Epithelial cell of proximal tubule (primary cell): ENCODE measurements around the gene WNT3A. TPM values are rescaled to one million over a fixed set of nuclear protein-coding genes. Genes with fewer than 3 reads are reported as not detected.
"Not testable (repeated sequence)": the region's sequence is repeated elsewhere in the genome, so short reads cannot be mapped to it uniquely, and the experiment has no call there.

Experiments
- DNase-seq: peaks from one replicate; pipeline ENCODE4 v3.0.0-alpha.2; 2011; ENCODE audit warnings: low read depth
- H3K4me3 ChIP-seq: 2 replicates; pipeline ENCODE4 v1.5.1; 2011; ENCODE audit warnings: low read depth, mild to moderate bottlenecking, low read length
- total RNA-seq: library from RNA; depleted of rRNA; stranded (reverse); fragments of >200 nt; gene quantifications from 2 replicates; pipeline ENCODE4 v1.2.3, GENCODE V29; 2015
- TF ChIP-seq, protein P1 (sequence below): conservative IDR thresholded peaks from 2 replicates; pipeline ENCODE4 v1.5.1; 2012; ENCODE audit warnings: low read depth, mild to moderate bottlenecking, low read length

Gene WNT3A, protein sequence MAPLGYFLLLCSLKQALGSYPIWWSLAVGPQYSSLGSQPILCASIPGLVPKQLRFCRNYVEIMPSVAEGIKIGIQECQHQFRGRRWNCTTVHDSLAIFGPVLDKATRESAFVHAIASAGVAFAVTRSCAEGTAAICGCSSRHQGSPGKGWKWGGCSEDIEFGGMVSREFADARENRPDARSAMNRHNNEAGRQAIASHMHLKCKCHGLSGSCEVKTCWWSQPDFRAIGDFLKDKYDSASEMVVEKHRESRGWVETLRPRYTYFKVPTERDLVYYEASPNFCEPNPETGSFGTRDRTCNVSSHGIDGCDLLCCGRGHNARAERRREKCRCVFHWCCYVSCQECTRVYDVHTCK
- total RNA-seq, result not detected in 2 replicates

DNA sequence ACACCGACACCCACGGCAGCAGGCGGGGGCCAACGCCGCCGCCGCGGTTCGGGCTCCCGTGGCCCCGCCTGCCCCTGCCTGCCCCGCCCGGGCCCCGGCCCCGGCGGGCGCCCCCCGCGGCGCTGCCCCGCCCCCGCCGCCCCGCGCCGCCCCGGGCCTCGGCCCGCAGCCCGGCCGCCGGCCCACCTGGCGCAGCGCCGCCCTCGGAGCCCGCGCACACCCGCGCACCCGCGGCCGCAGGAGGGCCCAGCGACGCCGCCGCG is at the start of gene WNT3A:
Gene WNT3A, plus strand, starts transcription at position 213 of the 263 bp plus-strand sequence. CDS start 131 bp downstream, outside the sequence.
- TF ChIP-seq, protein P1, sequence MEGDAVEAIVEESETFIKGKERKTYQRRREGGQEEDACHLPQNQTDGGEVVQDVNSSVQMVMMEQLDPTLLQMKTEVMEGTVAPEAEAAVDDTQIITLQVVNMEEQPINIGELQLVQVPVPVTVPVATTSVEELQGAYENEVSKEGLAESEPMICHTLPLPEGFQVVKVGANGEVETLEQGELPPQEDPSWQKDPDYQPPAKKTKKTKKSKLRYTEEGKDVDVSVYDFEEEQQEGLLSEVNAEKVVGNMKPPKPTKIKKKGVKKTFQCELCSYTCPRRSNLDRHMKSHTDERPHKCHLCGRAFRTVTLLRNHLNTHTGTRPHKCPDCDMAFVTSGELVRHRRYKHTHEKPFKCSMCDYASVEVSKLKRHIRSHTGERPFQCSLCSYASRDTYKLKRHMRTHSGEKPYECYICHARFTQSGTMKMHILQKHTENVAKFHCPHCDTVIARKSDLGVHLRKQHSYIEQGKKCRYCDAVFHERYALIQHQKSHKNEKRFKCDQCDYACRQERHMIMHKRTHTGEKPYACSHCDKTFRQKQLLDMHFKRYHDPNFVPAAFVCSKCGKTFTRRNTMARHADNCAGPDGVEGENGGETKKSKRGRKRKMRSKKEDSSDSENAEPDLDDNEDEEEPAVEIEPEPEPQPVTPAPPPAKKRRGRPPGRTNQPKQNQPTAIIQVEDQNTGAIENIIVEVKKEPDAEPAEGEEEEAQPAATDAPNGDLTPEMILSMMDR, result no peak
- no peak for DNase-seq
- H3K4me3 ChIP-seq, result no peak within 1 kb of the TSS

DNA sequence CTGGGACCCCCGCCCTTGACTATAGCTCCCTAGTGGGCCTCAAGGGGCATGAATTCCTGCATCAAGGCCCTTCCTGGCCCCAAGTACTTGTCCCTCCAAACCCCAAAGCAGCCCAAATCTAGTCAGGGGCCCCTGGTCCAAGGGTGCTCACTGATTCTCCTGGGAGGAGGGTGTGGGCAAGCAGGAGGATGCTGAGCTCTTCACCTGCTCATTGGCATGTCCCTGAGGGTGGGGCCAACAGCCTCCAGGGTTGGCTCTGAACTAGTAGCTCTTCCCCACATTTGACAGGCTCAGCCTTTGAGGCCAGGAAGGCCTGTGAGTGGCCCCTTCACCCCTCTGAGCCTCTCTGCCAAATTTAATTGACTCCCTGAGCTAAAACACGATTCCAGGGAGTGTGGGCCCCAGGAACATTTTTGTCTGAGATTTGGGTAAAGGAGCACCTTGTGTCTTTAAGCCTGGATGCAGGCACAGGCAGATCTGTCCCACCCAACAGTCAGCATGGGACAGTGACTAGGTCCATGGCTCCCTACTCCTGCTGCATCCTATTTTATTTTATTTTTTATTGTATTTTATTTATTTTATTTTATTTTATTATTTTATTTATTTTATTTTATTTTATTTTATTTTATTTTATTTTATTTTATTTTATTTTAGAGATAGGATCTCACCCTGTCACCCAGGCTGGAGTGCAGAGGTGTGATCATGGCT is 48.0 kb upstream of the WNT3A start:
- H3K4me3 ChIP-seq, result no peak overlapping the region
- DNase-seq, result no peak
- TF ChIP-seq, protein P1, result no peak

DNA sequence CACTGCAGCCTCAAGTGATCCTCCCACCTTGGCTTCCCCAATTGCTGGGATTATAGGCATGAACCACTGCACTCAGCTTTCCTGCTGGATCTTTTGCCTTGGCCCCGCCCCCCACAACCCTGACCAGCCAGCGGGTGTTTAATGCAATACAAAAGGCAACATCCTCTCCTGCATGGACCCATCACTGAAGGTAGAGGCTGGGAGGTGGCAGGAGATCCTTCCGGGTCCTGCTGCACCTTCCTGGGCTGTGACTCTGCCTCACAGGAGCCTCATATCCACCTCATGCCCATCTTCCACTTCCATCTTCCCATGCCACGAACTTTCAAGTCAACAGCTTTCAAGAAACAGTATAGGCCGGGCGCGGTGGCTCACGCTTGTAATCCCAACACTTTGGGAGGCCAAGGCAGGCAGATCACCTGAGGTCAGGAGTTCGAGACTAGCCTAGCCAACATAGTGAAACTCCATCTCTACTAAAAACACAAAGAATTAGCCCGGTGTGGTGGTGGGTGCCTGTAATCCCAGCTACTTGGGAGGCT is 47.4 kb upstream of the WNT3A start:
- DNase-seq, result no peak
- TF ChIP-seq, protein P1, result no peak
- H3K4me3 ChIP-seq, result no peak overlapping the region

DNA sequence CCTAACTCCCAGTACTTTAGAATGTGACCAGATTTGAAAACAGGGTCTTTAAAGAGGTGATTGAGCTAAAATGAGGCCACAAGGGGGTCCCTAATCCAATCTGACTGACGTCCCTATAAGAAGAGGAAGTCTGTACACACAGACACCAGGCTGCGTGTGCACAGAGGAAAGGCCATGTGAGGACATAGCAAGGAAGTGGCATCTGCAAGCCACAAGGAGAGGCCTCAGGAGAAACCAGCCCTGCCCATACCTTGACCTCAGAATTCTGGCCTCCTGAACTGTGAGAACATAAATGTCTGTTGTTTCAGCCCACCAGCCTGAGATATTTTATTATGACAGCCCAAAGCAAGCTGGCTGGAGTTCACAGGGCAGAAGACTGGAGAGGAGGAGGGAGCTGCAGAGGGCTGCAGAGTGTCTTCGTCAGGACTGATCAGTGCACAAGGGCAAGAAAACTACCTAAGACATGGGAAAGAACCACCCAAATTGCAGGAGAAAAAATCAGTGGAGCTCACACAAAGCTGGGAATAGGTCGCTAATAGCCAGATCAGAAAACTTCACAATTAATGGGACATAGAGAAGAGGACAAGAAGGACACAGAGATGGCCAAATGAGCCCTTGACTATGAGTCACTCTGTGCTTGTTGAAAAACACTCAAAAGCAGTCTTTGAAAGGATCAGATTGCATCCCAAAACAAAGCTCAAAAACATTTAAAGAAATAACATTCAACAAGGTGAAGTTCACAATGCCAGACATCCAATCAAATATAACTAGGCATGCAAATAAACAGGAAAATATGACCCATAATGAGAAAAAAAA is 44.9 kb upstream of the WNT3A start:
- TF ChIP-seq, protein P1, result no peak
- no peak overlapping the region for H3K4me3 ChIP-seq
- no peak for DNase-seq

DNA sequence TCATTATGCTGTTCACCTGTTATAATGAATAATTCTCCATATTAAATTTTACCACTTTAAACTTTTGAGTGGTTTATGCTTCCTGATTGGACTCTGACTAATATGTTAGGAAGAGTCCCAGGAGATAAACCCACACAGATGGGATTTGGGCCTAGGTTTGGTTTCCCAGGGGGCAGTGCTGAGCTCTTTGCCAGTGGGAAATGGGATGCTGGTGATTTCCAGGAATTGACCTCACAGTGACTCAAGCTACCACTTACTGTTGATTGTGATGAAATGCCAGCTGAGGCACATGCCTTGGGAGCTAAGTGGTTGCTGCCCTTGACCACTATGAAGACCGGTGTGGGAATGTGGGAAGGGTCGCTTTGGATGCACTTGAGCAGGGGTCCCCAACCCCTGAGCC is 40.1 kb upstream of the WNT3A start:
- TF ChIP-seq, protein P1, result peak; percentile 44
- not testable (repeated sequence) for H3K4me3 ChIP-seq
- DNase-seq, result peak; percentile 18

DNA sequence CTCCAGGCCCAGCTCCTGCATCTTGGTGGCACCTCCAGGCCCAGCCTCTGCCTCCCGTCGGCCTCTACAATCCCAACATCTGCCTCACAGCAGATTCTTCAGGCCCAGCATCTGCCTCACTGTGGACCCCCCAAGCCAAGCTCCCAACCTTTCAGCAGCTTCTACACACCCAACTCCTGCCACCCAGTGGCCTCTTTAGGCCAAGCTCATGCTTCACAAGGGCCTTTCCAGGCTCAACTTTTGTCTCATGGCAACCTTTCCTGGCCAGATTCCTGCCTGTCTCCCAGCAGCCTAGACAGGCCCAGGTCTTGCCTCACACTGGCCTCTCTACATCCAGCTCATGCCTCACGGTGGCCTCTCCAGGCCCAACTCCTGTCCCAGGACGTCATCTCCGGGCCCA is 39.0 kb upstream of the WNT3A start:
- H3K4me3 ChIP-seq, DNase-seq: not testable (repeated sequence)
- TF ChIP-seq, protein P1, result peak; percentile 17

DNA sequence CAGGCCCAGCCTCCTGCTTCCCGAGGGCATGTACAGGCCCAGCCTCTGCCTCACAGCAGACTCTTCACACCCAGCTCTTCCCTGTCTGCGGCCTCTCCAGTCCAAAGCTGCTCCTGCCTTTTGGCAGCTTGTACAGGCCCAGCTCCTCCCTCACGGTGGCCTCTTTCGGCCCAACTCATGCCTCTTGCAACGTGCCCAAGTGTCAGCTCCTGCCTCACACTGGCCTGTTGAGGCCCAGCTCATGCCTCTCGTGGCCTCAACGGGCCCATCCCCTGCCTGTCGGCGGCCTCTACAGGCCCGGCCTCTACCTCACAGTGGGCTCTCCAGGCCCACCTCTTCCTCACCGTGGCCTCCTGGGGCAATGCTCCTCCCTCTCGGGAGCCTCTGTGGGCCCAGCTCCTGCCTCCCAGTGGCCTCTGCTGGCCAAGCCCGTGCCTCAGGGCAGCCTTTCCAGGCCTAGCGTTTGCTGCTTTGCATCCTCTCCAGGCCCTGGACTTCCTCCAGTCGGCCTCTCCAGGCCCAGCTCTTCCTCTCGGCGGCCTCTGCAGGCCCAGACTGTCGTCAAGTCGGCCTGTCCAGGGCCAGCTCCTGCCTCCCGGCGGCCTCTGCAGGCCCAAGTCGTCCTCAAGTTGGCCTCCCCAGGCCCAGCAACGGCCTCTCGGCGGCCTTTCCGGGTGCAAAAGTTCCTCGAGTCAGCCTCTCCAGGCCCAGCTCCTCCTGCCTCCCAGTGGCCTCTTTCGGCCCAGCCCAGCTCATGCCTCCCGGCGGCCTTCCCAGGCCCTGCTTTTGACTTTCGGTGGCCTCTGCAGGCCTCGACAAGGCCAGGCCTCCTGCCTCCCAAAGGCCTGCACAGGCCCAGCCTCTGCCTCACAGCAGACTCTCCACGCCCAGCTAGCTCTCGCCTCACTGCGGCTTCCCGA is 36.5 kb upstream of the WNT3A start:
- not testable (repeated sequence) for DNase-seq, H3K4me3 ChIP-seq

DNA sequence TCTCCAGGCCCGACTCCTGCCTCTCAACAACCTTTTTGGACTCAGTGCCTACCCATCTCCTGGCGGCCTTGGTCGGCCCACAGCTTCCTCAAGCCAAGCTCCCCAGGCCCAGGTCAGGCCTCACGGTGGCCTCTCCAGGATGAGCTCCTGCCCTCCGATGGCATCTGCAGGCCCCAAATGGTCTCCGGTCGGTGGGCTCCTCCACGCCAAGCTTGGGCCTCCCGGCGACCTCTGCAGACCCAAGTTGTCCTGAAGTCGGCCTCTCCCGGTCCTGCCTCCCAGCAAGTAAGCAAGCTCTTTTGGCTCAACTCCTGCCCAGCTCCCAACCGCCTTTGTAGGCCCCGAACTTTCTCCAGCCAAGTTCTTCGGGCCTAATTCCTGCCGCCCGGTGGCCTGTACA is 35.6 kb upstream of the WNT3A start:
- not testable (repeated sequence) for DNase-seq, H3K4me3 ChIP-seq

DNA sequence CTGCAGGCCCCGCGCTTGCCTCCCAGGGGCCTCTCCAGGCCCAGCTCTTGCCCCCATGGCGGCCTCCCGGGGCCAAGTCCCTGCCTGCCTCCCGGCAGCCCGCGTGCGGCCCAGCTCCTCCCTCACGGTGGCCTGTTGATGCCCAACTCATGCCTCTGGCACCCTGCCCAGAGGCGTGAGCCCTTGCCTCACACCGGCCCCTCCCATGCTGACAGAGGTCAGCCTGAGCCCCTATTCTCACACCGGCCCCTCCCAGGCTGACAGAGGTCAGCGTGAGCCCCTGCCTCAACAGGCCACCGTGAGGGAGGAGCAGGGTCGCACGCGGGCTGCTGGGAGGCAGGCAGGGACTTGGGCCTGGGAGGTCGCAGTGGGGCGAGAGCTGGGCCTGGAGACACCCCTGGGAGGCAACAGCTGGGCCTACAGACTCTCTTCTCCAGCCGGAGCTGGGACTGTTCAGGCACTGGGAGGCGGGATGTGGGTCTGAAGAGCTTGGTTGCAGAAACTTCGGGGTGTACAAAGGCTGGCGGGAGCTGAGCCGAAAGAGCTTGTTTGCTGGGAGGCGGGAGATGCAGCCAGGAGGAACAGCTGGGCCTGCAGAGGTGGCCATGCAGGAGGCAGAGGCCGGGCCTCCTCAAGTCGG is 35.0 kb upstream of the WNT3A start:
- H3K4me3 ChIP-seq, DNase-seq: not testable (repeated sequence)

DNA sequence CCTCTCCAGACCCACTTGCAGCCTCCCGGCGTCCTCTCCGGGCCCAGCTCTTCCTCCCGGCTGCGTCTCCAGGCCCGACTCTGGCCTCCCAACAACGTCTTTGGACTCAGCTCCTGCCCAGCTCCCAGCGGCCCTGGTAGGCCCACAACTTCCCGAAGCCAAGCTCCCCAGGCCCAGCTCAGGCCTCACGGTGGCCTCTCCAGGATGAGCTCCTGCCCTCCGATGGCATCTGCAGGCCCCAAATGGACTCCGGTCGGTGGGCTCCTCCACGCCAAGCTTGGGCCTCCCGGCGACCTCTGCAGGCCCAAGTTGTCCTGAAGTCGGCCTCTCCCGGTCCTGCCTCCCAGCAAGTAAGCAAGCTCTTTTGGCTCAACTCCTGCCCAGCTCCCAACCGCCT is 34.5 kb upstream of the WNT3A start:
- not testable (repeated sequence) for H3K4me3 ChIP-seq, DNase-seq
